HG02973 (cell line): ENCODE measurements around the gene PSMD12.
A peak's percentile ranks its signal among the peaks of the same experiment; 100 is the strongest.
"Not testable (repeated sequence)": the region's sequence is repeated elsewhere in the genome, so short reads cannot be mapped to it uniquely, and the experiment has no call there.

Source experiments
- ATAC-seq: cut with Tn5 transposase; IDR thresholded peaks from one replicate; pipeline ENCODE4 v1.9.1; 2021; ENCODE audit warnings: moderate library complexity; ENCODE audit not compliant: unreplicated experiment

Gene PSMD12

GRCh38 chr17:67388536-67388935, 22.2 kb upstream of the PSMD12 start:
- not testable (repeated sequence) for ATAC-seq

- no peak for ATAC-seq
Observed at GRCh38 chr17:67386965-67387551, 20.7 kb upstream of the PSMD12 start.

GRCh38 chr17:67385122-67385988, 19.0 kb upstream of the PSMD12 start:
- no peak for ATAC-seq

- ATAC-seq = no peak
Observed at GRCh38 chr17:67381929-67382257, 15.5 kb upstream of the PSMD12 start.

- ATAC-seq = no peak
Observed at GRCh38 chr17:67379251-67379630, 12.9 kb upstream of the PSMD12 start.

GRCh38 chr17:67378454-67379250, 12.3 kb upstream of the PSMD12 start:
- no peak for ATAC-seq

- no peak for ATAC-seq
Observed at GRCh38 chr17:67377488-67378453, 11.4 kb upstream of the PSMD12 start.

GRCh38 chr17:67376737-67377487, 10.5 kb upstream of the PSMD12 start, which contains the start of gene PITPNC1:
PITPNC1 (plus strand) TSS chr17:67377281.
- ATAC-seq = peak; percentile 58

GRCh38 chr17:67376415-67376736, 10.0 kb upstream of the PSMD12 start:
- ATAC-seq = no peak

- ATAC-seq = no peak
Observed at GRCh38 chr17:67375716-67376115, 9.3 kb upstream of the PSMD12 start.

- no peak for ATAC-seq
Observed at GRCh38 chr17:67375054-67375427, 8.7 kb upstream of the PSMD12 start.

- peak; percentile 36 for ATAC-seq
Observed at GRCh38 chr17:67374329-67375053, 8.1 kb upstream of the PSMD12 start.

GRCh38 chr17:67372751-67373150, 6.4 kb upstream of the PSMD12 start:
- ATAC-seq = no peak

GRCh38 chr17:67369676-67370075, 3.3 kb upstream of the PSMD12 start:
- no peak for ATAC-seq

GRCh38 chr17:67365738-67366192, 612 bp downstream of the PSMD12 start:
- peak; percentile 16 for ATAC-seq

GRCh38 chr17:67364847-67365737, 1.3 kb downstream of the PSMD12 start:
- ATAC-seq = no peak

GRCh38 chr17:67362173-67362572, 4.2 kb downstream of the PSMD12 start:
- ATAC-seq = no peak

GRCh38 chr17:67360880-67361279, 5.5 kb downstream of the PSMD12 start:
- no peak for ATAC-seq
